Peyer's patch (tissue), 4 donors: Measurements from ENCODE around the gene ARHGAP28.

Source experiments
- CTCF ChIP-seq, 6 experiments: fragments of 450-650 bp in 4 of 6; fragments of 200-600 bp in 2 of 6; sonication (generic) in 1 of 6; IDR thresholded peaks; one replicate each; pipeline ENCODE4 v1.5.1; 2017 to 2019; ENCODE audit warnings: antibody characterized with exemption in 6 of 6, mild to moderate bottlenecking in 3 of 6, moderate library complexity in 1 of 6
- POLR2A ChIP-seq, 2 donors: fragments of 450-650 bp; IDR thresholded peaks; one replicate each; pipeline ENCODE4 v1.5.1; 2017; ENCODE audit warnings: antibody characterized with exemption in 2 of 2, mild to moderate bottlenecking in 2 of 2, moderate library complexity in 2 of 2

DNA sequence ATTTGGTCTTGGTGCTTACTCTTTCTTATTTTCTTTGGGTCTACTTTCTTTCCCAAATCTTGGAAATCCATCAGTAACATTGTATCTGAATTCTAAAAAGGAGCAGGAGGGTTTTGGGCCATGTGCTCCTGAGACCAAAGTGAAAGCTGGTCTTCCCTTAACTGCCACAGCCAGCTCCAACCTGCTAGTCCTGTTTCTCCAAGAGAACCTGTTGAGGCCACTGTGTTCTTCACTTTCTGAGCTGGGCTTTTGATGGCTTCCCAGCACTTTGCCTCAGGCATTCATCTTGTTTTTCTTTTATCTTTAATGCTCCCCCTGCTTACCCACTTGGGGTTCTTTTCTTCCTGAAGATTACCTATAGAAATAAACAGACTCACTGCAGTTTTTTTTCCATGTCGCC lies 53.3 kb downstream of the ARHGAP28 start:
- TF ChIP-seq CTCF (IDR thresholded peaks at IDR 0.05) (no peak), POLR2A (IDR thresholded peaks at IDR 0.05) (no peak)
